ENCODE data around the gene LDB2. TPM values are rescaled to one million over a fixed set of nuclear protein-coding genes. Genes with fewer than 3 reads are reported as not detected.

Gene LDB2
- total RNA-seq, 4 donors from 2014 or later = 48.8 to 298 (median 152) TPM

DNA sequence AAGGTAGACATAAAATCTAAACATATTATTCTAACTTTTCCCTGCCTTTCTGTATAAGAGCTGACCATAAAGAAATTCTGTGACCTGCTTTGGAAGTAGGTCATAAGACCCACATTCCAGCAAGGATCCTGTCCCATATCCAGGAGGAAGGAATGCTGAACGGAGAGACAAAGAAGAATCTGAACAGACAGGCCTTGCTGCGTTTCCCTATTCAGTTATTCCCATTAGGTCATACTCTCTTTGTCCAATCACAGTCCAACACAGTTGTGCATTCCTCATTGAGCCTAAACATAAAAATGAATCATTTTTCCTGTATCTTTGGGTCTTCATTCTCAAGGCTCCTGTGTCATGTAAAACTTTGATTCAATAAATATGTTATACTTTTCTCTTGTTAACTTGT is 384.6 kb downstream of the LDB2 start:
- DNase-seq = no peak
- intact Hi-C loops (cut with DNase I; ENCODE audit: low total_unique reads) = loop anchor here (10.0 kb wide), 1 partner anchor 811 kb away; no protein-coding TSS in a partner anchor
- no peaks in the 10 kb centered on the region for H3K27me3 ChIP-seq
- TF ChIP-seq POLR2A (IDR thresholded peaks at IDR 0.05) = no peak
- TF ChIP-seq, protein P1, sequence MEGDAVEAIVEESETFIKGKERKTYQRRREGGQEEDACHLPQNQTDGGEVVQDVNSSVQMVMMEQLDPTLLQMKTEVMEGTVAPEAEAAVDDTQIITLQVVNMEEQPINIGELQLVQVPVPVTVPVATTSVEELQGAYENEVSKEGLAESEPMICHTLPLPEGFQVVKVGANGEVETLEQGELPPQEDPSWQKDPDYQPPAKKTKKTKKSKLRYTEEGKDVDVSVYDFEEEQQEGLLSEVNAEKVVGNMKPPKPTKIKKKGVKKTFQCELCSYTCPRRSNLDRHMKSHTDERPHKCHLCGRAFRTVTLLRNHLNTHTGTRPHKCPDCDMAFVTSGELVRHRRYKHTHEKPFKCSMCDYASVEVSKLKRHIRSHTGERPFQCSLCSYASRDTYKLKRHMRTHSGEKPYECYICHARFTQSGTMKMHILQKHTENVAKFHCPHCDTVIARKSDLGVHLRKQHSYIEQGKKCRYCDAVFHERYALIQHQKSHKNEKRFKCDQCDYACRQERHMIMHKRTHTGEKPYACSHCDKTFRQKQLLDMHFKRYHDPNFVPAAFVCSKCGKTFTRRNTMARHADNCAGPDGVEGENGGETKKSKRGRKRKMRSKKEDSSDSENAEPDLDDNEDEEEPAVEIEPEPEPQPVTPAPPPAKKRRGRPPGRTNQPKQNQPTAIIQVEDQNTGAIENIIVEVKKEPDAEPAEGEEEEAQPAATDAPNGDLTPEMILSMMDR (IDR thresholded peaks at IDR 0.05) = no peak
- H3K9me3 ChIP-seq = no peaks in the 10 kb centered on the region
- H3K4me3 ChIP-seq = no peak overlapping the region
- H3K36me3 ChIP-seq = no peaks in the 10 kb centered on the region
- H3K4me1 ChIP-seq = no peaks in the 10 kb centered on the region
- H3K27ac ChIP-seq = no peak overlapping the region

GRCh38 chr4:16508968-16509367 is 389.5 kb downstream of the LDB2 start:
- intact Hi-C loops (cut with DNase I; ENCODE audit: low total_unique reads) = no loop called here

GRCh38 chr4:16505726-16506125 is 392.7 kb downstream of the LDB2 start:
- TF ChIP-seq POLR2A (IDR thresholded peaks at IDR 0.05) = no peak
- TF ChIP-seq, protein P1 (IDR thresholded peaks at IDR 0.05) = peak in 3 of 4 experiments; percentile 13 to 26 (median 16)
- intact Hi-C loops (cut with DNase I; ENCODE audit: low total_unique reads) = no loop called here
- H3K27ac ChIP-seq = no peak overlapping the region
- no peaks in the 10 kb centered on the region for H3K4me1 ChIP-seq
- H3K4me3 ChIP-seq = no peak overlapping the region
- no peaks in the 10 kb centered on the region for H3K27me3 ChIP-seq
- no peaks in the 10 kb centered on the region for H3K9me3 ChIP-seq
- H3K36me3 ChIP-seq = no peaks in the 10 kb centered on the region
- DNase-seq = no peak

More at GRCh38 chr4:16508968-16509367, 389.5 kb downstream of the LDB2 start:
- DNase-seq = no peak
- no peaks in the 10 kb centered on the region for H3K9me3 ChIP-seq
- H3K4me3 ChIP-seq = no peak overlapping the region
- no peaks in the 10 kb centered on the region for H3K4me1 ChIP-seq
- H3K36me3 ChIP-seq = no peaks in the 10 kb centered on the region
- H3K27me3 ChIP-seq = no peaks in the 10 kb centered on the region
- TF ChIP-seq, protein P1 (IDR thresholded peaks at IDR 0.05) = no peak
- TF ChIP-seq POLR2A (IDR thresholded peaks at IDR 0.05) = no peak
- H3K27ac ChIP-seq = no peak overlapping the region

GRCh38 chr4:16505267-16505666 is 393.2 kb downstream of the LDB2 start:
- no peaks in the 10 kb centered on the region for H3K36me3 ChIP-seq
- no peaks in the 10 kb centered on the region for H3K9me3 ChIP-seq
- no peaks in the 10 kb centered on the region for H3K4me1 ChIP-seq
- no peak overlapping the region for H3K27ac ChIP-seq
- intact Hi-C loops (cut with DNase I; ENCODE audit: low total_unique reads) = no loop called here
- H3K4me3 ChIP-seq = no peak overlapping the region
- no peaks in the 10 kb centered on the region for H3K27me3 ChIP-seq
- no peak for DNase-seq
- no peak for TF ChIP-seq POLR2A (IDR thresholded peaks at IDR 0.05)
- TF ChIP-seq, protein P1 (IDR thresholded peaks at IDR 0.05) = no peak

DNA sequence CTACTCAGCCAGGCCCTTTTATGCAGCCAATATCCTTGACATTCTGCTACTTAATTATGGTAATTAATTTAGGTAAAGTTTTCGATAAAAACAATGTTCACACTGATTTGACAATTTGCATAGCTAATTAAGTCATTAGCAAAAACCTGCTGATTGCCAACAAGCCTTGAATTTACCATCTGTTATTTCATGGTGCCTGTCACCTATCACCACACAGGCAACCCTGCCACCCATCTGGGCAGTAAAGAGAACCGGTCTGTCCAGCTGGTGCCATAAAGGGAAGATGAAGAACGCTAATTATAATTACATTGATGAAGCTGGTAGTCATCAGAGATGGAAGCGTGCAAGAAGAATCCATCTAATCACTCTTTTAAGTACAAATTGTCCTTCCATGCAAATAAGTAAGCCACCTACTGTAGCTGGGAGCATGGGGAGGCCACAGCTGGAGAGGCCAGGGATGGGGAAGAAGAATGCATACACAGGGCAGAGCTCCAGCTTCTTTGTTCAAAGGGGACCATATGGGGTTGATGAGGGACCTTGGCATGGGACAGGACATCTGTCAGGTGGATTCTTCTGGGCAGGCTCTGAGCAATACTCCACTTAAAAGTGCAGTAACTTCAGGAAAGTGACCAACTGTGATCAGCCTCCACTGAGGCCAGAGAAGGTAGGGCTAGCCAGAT is 394.9 kb downstream of the LDB2 start:
- no peak for TF ChIP-seq POLR2A (IDR thresholded peaks at IDR 0.05)
- TF ChIP-seq, protein P1 (IDR thresholded peaks at IDR 0.05) = no peak
- intact Hi-C loops (cut with DNase I; ENCODE audit: low total_unique reads) = no loop called here
- no peaks in the 10 kb centered on the region for H3K27me3 ChIP-seq
- H3K4me3 ChIP-seq = no peak overlapping the region
- no peaks in the 10 kb centered on the region for H3K4me1 ChIP-seq
- H3K36me3 ChIP-seq = no peaks in the 10 kb centered on the region
- DNase-seq = no peak
- no peaks in the 10 kb centered on the region for H3K9me3 ChIP-seq
- no peak overlapping the region for H3K27ac ChIP-seq

Data from uterus (tissue), 4 donors.